Stimulated activated memory B cell treated with anti-CD40 and anti-IgM and Interleukin-4, amounts not matched to agents 10 μg/mL and 1 μg/mL and 100 μg/mL, for 72 hours (primary cell): ENCODE results near the gene CARMIL1.
"Not testable (repeated sequence)": the region's sequence is repeated elsewhere in the genome, so short reads cannot be mapped to it uniquely, and the experiment has no call there.

Experiments
- ATAC-seq: fragments of 150-1000 bp; cut with Tn5 transposase; 2 replicates; pipeline ENCODE4 v1.10.0; 2021
- H3K27ac Mint-ChIP-seq: one replicate; pipeline ENCODE4 v1.8.0; 2022; ENCODE audit warnings: mild to moderate bottlenecking, mixed read lengths
- H3K27me3 Mint-ChIP-seq: one replicate; pipeline ENCODE4 v1.8.0; 2022; ENCODE audit warnings: mixed read lengths
- H3K36me3 Mint-ChIP-seq: one replicate; pipeline ENCODE4 v1.8.0; 2022; ENCODE audit warnings: mixed read lengths
- H3K4me1 Mint-ChIP-seq: one replicate; pipeline ENCODE4 v1.8.0; 2022; ENCODE audit warnings: mixed read lengths
- H3K4me3 Mint-ChIP-seq: one replicate; pipeline ENCODE4 v1.8.0; 2022; ENCODE audit warnings: mild to moderate bottlenecking, moderate library complexity, mixed read lengths
- H3K9me3 Mint-ChIP-seq: one replicate; pipeline ENCODE4 v1.8.0; 2022; ENCODE audit warnings: mixed read lengths

The CARMIL1 gene

GRCh38 chr6:25579902-25580495, 300.8 kb downstream of the CARMIL1 start:
- Mint-ChIP-seq H3K27ac (no peak overlapping the region), H3K9me3 (no peaks in the 10 kb centered on the region), H3K36me3 (peaks cover 11% of the 10 kb centered on the region), H3K27me3 (no peaks in the 10 kb centered on the region), H3K4me1 (peaks cover 6% of the 10 kb centered on the region), H3K4me3 (no peak overlapping the region)
- no peak for ATAC-seq

- Mint-ChIP-seq H3K36me3 (peaks cover 11% of the 10 kb centered on the region), H3K9me3 (no peaks in the 10 kb centered on the region), H3K4me3 (no peak overlapping the region), H3K27me3 (no peaks in the 10 kb centered on the region), H3K27ac (no peak overlapping the region), H3K4me1 (peaks cover 6% of the 10 kb centered on the region)
- no peak for ATAC-seq
Measured at GRCh38 chr6:25582101-25582500, 302.9 kb downstream of the CARMIL1 start.

GRCh38 chr6:25583099-25583498, 303.9 kb downstream of the CARMIL1 start:
- H3K4me1 Mint-ChIP-seq, result peaks cover 6% of the 10 kb centered on the region
- no peak for ATAC-seq
- H3K27me3 Mint-ChIP-seq, result no peaks in the 10 kb centered on the region
- peaks cover 11% of the 10 kb centered on the region for H3K36me3 Mint-ChIP-seq
- H3K27ac Mint-ChIP-seq, result no peak overlapping the region
- H3K4me3 Mint-ChIP-seq, result no peak overlapping the region
- no peaks in the 10 kb centered on the region for H3K9me3 Mint-ChIP-seq

- ATAC-seq, result no peak
- no peaks in the 10 kb centered on the region for H3K27me3 Mint-ChIP-seq
- no peak overlapping the region for H3K4me3 Mint-ChIP-seq
- H3K9me3 Mint-ChIP-seq, result no peaks in the 10 kb centered on the region
- H3K27ac Mint-ChIP-seq, result no peak overlapping the region
- peaks cover 6% of the 10 kb centered on the region for H3K4me1 Mint-ChIP-seq
- peaks cover 11% of the 10 kb centered on the region for H3K36me3 Mint-ChIP-seq
Measured at GRCh38 chr6:25583906-25584305, 304.7 kb downstream of the CARMIL1 start.

- H3K4me1 Mint-ChIP-seq, result peaks cover 1% of the 10 kb centered on the region
- H3K9me3 Mint-ChIP-seq, result no peaks in the 10 kb centered on the region
- H3K27ac Mint-ChIP-seq, result no peak overlapping the region
- ATAC-seq, result no peak
- H3K4me3 Mint-ChIP-seq, result no peak overlapping the region
- H3K27me3 Mint-ChIP-seq, result no peaks in the 10 kb centered on the region
- peaks cover 11% of the 10 kb centered on the region for H3K36me3 Mint-ChIP-seq
Measured at GRCh38 chr6:25585225-25585624, 306.1 kb downstream of the CARMIL1 start.

GRCh38 chr6:25586119-25586518, 306.9 kb downstream of the CARMIL1 start:
- not testable (repeated sequence) for H3K27ac Mint-ChIP-seq, H3K9me3 Mint-ChIP-seq, H3K27me3 Mint-ChIP-seq, H3K4me1 Mint-ChIP-seq, ATAC-seq, H3K4me3 Mint-ChIP-seq
- H3K36me3 Mint-ChIP-seq, result peaks cover 11% of the 10 kb centered on the region

GRCh38 chr6:25586927-25587326, 307.8 kb downstream of the CARMIL1 start:
- Mint-ChIP-seq H3K36me3 (peaks cover 8% of the 10 kb centered on the region), H3K27me3 (no peaks in the 10 kb centered on the region), H3K4me1 (no peaks in the 10 kb centered on the region), H3K9me3 (no peaks in the 10 kb centered on the region), H3K4me3 (no peak overlapping the region), H3K27ac (no peak overlapping the region)
- no peak for ATAC-seq

GRCh38 chr6:25590986-25591385, 311.8 kb downstream of the CARMIL1 start:
- H3K9me3 Mint-ChIP-seq, result no peaks in the 10 kb centered on the region
- H3K27ac Mint-ChIP-seq, result no peak overlapping the region
- H3K27me3 Mint-ChIP-seq, result peaks cover 10% of the 10 kb centered on the region
- H3K36me3 Mint-ChIP-seq, result no peaks in the 10 kb centered on the region
- no peaks in the 10 kb centered on the region for H3K4me1 Mint-ChIP-seq
- no peak overlapping the region for H3K4me3 Mint-ChIP-seq
- no peak for ATAC-seq

- Mint-ChIP-seq H3K9me3 (no peaks in the 10 kb centered on the region), H3K4me3 (no peak overlapping the region), H3K27ac (no peak overlapping the region), H3K4me1 (no peaks in the 10 kb centered on the region), H3K27me3 (peaks cover 10% of the 10 kb centered on the region), H3K36me3 (no peaks in the 10 kb centered on the region)
- ATAC-seq, result no peak
Measured at GRCh38 chr6:25596928-25597818, 318.0 kb downstream of the CARMIL1 start.

- ATAC-seq, result no peak
- no peaks in the 10 kb centered on the region for H3K27me3 Mint-ChIP-seq
- no peaks in the 10 kb centered on the region for H3K4me1 Mint-ChIP-seq
- H3K27ac Mint-ChIP-seq, result no peak overlapping the region
- no peaks in the 10 kb centered on the region for H3K9me3 Mint-ChIP-seq
- H3K36me3 Mint-ChIP-seq, result no peaks in the 10 kb centered on the region
- H3K4me3 Mint-ChIP-seq, result no peak overlapping the region
Measured at GRCh38 chr6:25599516-25600085, 320.4 kb downstream of the CARMIL1 start.

- Mint-ChIP-seq H3K4me3 (no peak overlapping the region), H3K9me3 (no peaks in the 10 kb centered on the region), H3K27me3 (no peaks in the 10 kb centered on the region), H3K36me3 (no peaks in the 10 kb centered on the region), H3K4me1 (no peaks in the 10 kb centered on the region), H3K27ac (no peak overlapping the region)
- no peak for ATAC-seq
Measured at GRCh38 chr6:25601800-25602673, 322.9 kb downstream of the CARMIL1 start.

GRCh38 chr6:25602674-25602982, 323.5 kb downstream of the CARMIL1 start:
- Mint-ChIP-seq H3K4me1 (peaks cover 3% of the 10 kb centered on the region), H3K27ac (no peak overlapping the region), H3K9me3 (no peaks in the 10 kb centered on the region), H3K36me3 (no peaks in the 10 kb centered on the region), H3K27me3 (no peaks in the 10 kb centered on the region), H3K4me3 (no peak overlapping the region)
- ATAC-seq, result no peak

GRCh38 chr6:25603251-25603650, 324.1 kb downstream of the CARMIL1 start:
- H3K27ac Mint-ChIP-seq, result no peak overlapping the region
- no peaks in the 10 kb centered on the region for H3K27me3 Mint-ChIP-seq
- H3K36me3 Mint-ChIP-seq, result no peaks in the 10 kb centered on the region
- peaks cover 5% of the 10 kb centered on the region for H3K4me1 Mint-ChIP-seq
- H3K9me3 Mint-ChIP-seq, result no peaks in the 10 kb centered on the region
- no peak overlapping the region for H3K4me3 Mint-ChIP-seq
- no peak for ATAC-seq

- no peak for ATAC-seq
Measured at GRCh38 chr6:25606151-25606550, 327.0 kb downstream of the CARMIL1 start.

GRCh38 chr6:25608558-25609174, 329.5 kb downstream of the CARMIL1 start:
- Mint-ChIP-seq H3K27ac (no peak overlapping the region), H3K27me3 (no peaks in the 10 kb centered on the region), H3K9me3 (no peaks in the 10 kb centered on the region), H3K4me3 (no peak overlapping the region), H3K4me1 (peaks cover 5% of the 10 kb centered on the region), H3K36me3 (peaks cover 6% of the 10 kb centered on the region)
- ATAC-seq, result no peak

More at GRCh38 chr6:25606151-25606550, 327.0 kb downstream of the CARMIL1 start:
- Mint-ChIP-seq H3K9me3 (no peaks in the 10 kb centered on the region), H3K36me3 (peaks cover 3% of the 10 kb centered on the region), H3K27ac (no peak overlapping the region), H3K4me1 (peaks cover 5% of the 10 kb centered on the region), H3K4me3 (no peak overlapping the region), H3K27me3 (no peaks in the 10 kb centered on the region)
